ENCODE measurements around the gene RRP9.

Gene RRP9

DNA sequence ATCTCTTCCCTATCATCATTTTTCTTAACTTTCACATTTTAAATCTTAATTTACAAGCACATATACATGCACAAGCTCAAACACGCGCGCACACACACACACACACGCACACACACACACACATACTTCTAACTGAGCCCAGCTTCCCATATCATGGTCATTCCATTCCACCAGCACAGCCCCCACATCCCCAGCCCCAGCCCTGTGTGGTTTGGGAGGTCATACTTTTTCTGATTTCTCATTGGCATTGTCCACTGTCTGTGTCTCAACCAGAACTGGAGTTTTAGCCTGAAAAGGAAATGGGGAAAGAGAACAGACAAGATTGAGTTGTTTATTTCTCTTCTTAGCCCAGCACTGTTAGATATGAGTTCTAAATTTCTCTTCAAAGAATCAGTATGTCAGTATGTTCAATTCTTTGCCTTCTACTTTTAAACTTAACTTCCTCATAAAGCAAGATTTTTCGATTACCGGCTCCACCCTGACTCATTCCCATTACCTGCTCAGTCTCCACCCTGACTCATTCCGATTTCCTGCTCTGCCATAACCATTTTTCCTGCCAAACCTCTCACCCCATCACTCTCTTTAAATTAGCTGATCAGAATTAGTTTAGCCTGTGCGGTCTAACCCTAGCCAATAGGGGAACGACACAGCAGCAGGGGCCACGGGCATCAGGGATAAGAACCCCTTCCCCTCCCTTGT, 44.9 kb downstream of the RRP9 start:
- DNase-seq = no peak

DNA sequence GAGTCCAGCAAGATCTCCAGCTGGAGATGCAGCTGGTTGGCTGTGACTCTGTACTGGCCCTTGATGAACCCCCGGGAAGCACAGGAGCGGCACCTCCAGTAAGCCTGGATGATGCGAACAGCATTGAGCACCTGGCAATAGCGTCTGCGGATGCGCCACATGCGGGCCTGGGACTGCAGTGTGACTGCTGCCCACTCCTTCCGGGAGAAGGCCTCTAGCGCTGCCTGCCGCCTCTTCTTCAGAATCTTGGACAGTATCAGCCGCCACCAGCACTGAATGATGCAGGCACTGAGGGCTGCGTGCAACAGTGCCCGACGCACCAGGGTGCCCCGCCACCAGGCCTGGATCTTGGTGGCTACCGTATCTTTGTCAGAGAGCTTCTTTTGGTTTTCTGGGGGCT, 46.8 kb downstream of the RRP9 start:
- no peak for DNase-seq

DNA sequence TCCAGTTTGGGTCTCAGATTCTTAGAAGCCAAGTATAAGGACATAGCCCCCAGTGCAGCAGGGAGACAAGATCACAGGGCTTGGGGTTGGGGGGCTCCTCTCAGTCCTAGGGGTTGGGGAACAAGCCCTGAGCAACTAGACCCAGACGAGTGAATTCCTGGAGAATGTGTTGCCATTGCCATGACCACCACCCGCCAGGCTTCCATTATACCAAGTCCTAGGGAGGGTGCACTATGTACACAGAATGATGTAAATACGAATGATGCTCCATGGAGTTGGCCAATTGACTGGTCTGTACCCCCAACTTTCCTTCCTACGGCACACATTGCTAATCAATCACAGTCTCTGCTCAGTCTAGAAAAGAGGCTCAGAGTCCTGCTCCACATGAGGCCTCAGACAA, 47.3 kb downstream of the RRP9 start:
- DNase-seq = no peak

DNA sequence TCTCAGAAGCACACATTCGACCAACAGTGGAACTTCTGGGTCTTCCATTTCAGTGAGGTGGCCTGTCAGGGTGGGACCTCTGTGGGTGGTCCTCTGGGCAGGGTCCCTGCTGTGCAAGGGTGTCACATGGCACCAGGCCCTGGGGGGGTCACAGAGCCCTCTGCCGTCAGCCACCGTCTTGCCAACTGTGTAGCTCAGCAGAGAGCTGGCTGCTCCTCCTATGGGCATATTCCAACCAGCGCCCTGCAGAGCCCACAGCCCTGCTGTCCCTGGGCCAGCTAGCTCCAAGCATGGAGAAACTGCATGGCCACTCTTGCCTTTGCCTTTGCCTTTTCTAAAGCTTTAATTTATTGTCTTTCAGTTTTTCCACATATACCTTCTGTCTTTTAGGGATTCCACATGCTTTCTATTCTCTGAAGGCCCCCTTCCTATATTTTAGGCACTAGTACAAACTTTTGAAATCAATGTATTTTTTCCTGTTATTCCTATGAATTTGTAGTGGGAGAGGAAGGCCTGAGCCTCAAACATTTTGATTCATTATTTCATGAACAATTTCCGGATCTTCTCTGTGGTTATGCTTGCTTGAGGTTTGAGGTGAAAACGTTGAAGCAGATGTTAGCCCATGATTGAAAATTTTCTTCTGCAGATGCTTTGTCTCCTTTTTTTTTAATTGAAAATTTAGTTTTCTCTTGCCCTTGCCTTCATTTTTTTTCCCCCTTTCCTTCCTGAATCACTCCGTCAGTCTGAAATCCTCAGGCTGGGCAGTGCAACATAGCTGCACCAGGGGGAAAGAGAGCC, 50.3 kb downstream of the RRP9 start:
- no peak for DNase-seq

DNA sequence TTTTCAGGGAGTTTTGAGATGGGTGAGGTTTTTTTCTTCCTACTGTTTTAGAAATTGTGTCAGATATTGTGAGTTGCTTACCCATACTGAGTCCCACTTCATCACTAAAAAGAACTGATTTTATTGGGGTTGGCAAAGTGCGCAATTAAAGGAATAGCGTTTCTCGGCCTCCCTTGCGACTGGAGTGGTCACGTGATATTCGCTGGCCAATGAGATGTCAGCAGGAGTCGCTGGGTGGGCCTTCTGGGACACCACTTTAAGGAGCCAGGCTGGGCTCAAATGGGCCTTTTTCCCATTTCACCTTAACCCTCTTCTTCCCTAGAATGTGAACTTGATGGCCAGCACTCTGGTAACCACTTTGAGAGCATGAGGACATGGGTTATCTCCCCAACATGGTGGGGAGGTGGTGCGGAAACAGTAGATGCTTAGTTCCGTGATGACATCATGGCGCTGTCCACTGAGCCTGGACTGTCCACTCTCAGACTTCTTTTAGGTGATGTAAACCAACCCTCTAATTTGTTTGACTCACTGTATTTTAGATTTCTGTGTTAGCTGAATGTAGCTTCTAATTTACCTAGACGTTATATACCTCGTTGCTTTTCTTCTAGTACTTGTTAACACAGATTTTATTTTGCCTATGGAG, 53.1 kb downstream of the RRP9 start:
- no peak for DNase-seq

DNA sequence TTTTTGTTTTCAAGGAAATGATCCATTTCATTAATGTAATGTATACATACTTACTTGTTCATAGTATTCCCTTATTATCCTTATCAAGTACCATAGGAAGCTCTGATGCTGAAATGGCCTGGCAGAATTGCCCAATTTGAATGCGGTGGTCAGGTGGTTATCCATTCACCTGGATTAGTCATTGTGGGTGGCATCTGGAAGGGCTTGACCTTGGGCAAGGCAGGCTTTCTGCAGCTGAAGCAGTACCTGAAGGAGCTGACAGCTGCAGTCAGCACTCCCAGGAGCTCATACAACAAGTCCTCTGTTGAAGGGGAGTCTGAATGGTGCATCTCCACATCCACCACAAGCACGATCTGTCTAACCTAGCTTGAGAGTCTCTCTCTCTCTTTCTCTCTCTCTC, 54.1 kb downstream of the RRP9 start:
- DNase-seq = no peak

DNA sequence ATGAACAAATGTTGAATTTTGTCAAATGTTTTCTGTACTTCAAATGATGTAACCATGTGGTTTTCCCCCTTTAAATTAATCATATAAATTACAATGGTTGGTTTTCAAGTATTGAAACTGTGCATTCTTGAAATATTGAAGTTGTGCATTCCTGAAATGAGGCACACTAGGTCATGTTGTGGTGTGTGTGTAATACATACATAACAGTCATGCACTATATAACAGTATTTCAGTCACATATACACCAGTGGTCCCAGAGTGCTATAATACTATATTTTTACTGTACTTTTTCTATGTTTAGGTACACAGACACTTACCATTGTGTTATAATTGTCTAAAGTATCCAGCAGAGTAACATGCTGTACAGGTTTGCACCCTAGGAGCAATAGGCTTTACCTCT, 55.3 kb downstream of the RRP9 start:
- DNase-seq = no peak
